HepG2 (cell line): ENCODE results near the gene ZFYVE21. TPM values are rescaled to one million over a fixed set of nuclear protein-coding genes. Genes with fewer than 3 reads are reported as not detected.

ENCODE experiments used
- ATAC-seq: fragments of 200-7000 bp; cut with Tn5 transposase; 3 replicates; pipeline ENCODE4 v1.9.1; 2020; ENCODE audit warnings: mild to moderate bottlenecking, moderate library complexity
- BruUV-seq: library from RNA; stranded (reverse); fragments of 400-500 nt; replicated peaks from 2 replicates; lab custom pipeline; 2021; lab: Mats Ljungman, UMichigan
- CTCF ChIA-PET: fragments of 300-600 bp; formaldehyde crosslinking; extraction: SDS; loops from one replicate; lab custom pipeline; 2021; ENCODE audit warnings: low total read pairs, inconsistent platforms, low intra/inter-chr PET ratio; lab: Yijun Ruan, JAX
- POLR2A ChIA-PET: fragments of 350-600 bp; sonication (Branson Sonifier 250); formaldehyde crosslinking; loops from one replicate; lab custom pipeline; 2020; ENCODE audit warnings: antibody characterized with exemption, inconsistent platforms; lab: Yijun Ruan, JAX
- DNase-seq: peaks from one replicate; pipeline ENCODE4 v3.0.0-alpha.2; 2015; ENCODE audit warnings: low spot score
- FAIRE-seq: peaks from 3 replicates; lab custom pipeline; 2011; peaks lifted over from hg19 to GRCh38; lab: Jason Lieb, UNC
- H2AFZ ChIP-seq: one replicate; pipeline ENCODE4 v1.6.1; 2011; ENCODE audit warnings: low read length, inconsistent platforms
- H3K27ac ChIP-seq: fragments of 300-600 bp; 3 replicates; pipeline ENCODE4 v1.8.0; 2011; ENCODE audit warnings: mixed run types, mild to moderate bottlenecking, mixed read lengths, low read length, inconsistent platforms; ENCODE audit not compliant: insufficient read depth; ENCODE audit errors: extremely low read length
- H3K27me3 ChIP-seq, 2 experiments: fragments of 200-600 bp in 1 of 2; 2 replicates in 1 of 2; 3 replicates in 1 of 2; pipeline versions ENCODE4 v1.6.0 to v1.8.0; 2011; ENCODE audit warnings: low read length in 2 of 2, mild to moderate bottlenecking in 2 of 2, moderate library complexity in 2 of 2, inconsistent platforms in 1 of 2; ENCODE audit not compliant: insufficient read depth in 2 of 2, control insufficient read depth in 1 of 2
- H3K36me3 ChIP-seq, 2 experiments: fragments of 200-600 bp in 1 of 2; replicated peaks in 1 of 2; 2 replicates in 1 of 2; 3 replicates in 1 of 2; pipeline versions ENCODE4 v1.5.1 to v1.8.0; 2011; ENCODE audit warnings: low read length in 2 of 2, inconsistent platforms in 1 of 2; ENCODE audit not compliant: insufficient read depth in 2 of 2, control insufficient read depth in 1 of 2
- H3K4me1 ChIP-seq: 2 replicates; pipeline ENCODE4 v1.5.1; 2012; ENCODE audit warnings: low read length, inconsistent platforms; ENCODE audit not compliant: insufficient read depth
- H3K4me2 ChIP-seq: 2 replicates; pipeline ENCODE4 v1.6.0; 2011; ENCODE audit warnings: low read depth, low read length, inconsistent platforms
- H3K4me3 ChIP-seq, 3 experiments: fragments of 200-600 bp in 1 of 3; sonication (generic), shearing (Covaris generic) in 1 of 3; replicated peaks in 1 of 3; 2 replicates each; pipeline ENCODE4 v1.5.1; 2011 to 2016; ENCODE audit warnings: low read length in 3 of 3, inconsistent platforms in 2 of 3, low read depth in 2 of 3, mild to moderate bottlenecking in 2 of 3, control low read depth in 1 of 3, mixed read lengths in 1 of 3; ENCODE audit not compliant: insufficient read depth in 1 of 3
- H3K79me2 ChIP-seq: one replicate; pipeline ENCODE4 v1.6.1; 2011; ENCODE audit warnings: low read length, inconsistent platforms; ENCODE audit not compliant: insufficient read depth
- H3K9ac ChIP-seq: 2 replicates; pipeline ENCODE4 v1.6.0; 2011; ENCODE audit warnings: mild to moderate bottlenecking, low read depth, low read length, inconsistent platforms; ENCODE audit not compliant: insufficient read depth
- H3K9me3 ChIP-seq: 2 replicates; pipeline ENCODE4 v1.5.1; 2012; ENCODE audit warnings: mild to moderate bottlenecking, low read length
- H4K20me1 ChIP-seq: 2 replicates; pipeline ENCODE4 v1.6.0; 2011; ENCODE audit warnings: inconsistent platforms, mild to moderate bottlenecking, low read length, moderate library complexity; ENCODE audit not compliant: insufficient read depth
- LCORL ChIP-seq, 2 experiments: fragments of 450-650 bp in 1 of 2; sonication (generic) in 1 of 2; formaldehyde crosslinking in 1 of 2; IDR thresholded peaks; 2 replicates each; pipeline versions ENCODE4 v1.5.0 to v1.6.1; 2017 to 2020; ENCODE audit warnings: antibody characterized with exemption in 1 of 2, missing genetic modification reagents in 1 of 2
- NFE2 ChIP-seq: sonication (generic); formaldehyde crosslinking; IDR thresholded peaks from 2 replicates; pipeline ENCODE4 v1.4.0; 2020; ENCODE audit warnings: missing genetic modification reagents
- SIX4 ChIP-seq: sonication (generic); formaldehyde crosslinking; IDR thresholded peaks from 2 replicates; pipeline ENCODE4 v1.4.0; 2020; ENCODE audit warnings: missing genetic modification reagents
- TIGD3 ChIP-seq: sonication (generic); formaldehyde crosslinking; IDR thresholded peaks from 2 replicates; pipeline ENCODE4 v1.5.1; 2020; ENCODE audit warnings: mild to moderate bottlenecking, missing genetic modification reagents, borderline replicate concordance
- TP53 ChIP-seq: sonication (generic); formaldehyde crosslinking; conservative IDR thresholded peaks from 2 replicates; pipeline ENCODE4 v1.4.0; 2020; ENCODE audit warnings: missing genetic modification reagents
- ZBTB20 ChIP-seq: sonication (generic); formaldehyde crosslinking; IDR thresholded peaks from 2 replicates; pipeline ENCODE4 v1.8.1; 2023; ENCODE audit warnings: missing genetic modification reagents, low read depth, mild to moderate bottlenecking, borderline replicate concordance
- ZFX ChIP-seq: sonication (generic); formaldehyde crosslinking; IDR thresholded peaks from 2 replicates; pipeline ENCODE4 v1.4.0; 2020; ENCODE audit warnings: mild to moderate bottlenecking, low read depth, missing genetic modification reagents, moderate library complexity
- ZNF138 ChIP-seq: sonication (generic); formaldehyde crosslinking; IDR thresholded peaks from 2 replicates; pipeline ENCODE4 v1.5.0; 2020; ENCODE audit warnings: mild to moderate bottlenecking, low read depth, missing genetic modification reagents
- ZNF17 ChIP-seq: sonication (generic); formaldehyde crosslinking; IDR thresholded peaks from 2 replicates; pipeline ENCODE4 v1.5.0; 2020; ENCODE audit warnings: mild to moderate bottlenecking, missing genetic modification reagents
- ZSCAN21 ChIP-seq: sonication (generic); formaldehyde crosslinking; IDR thresholded peaks from 2 replicates; pipeline ENCODE4 v1.8.0; 2022; ENCODE audit warnings: mild to moderate bottlenecking, missing genetic modification reagents, moderate library complexity, borderline replicate concordance
- WGBS: methylation state at CpG from one replicate; pipeline ENCODE4 v1.1.6; 2017; ENCODE audit warnings: low lambda C conversion rate; 5-methylcytosine and 5-hydroxymethylcytosine counted together
- in situ Hi-C: cut with HindIII; loops from 2 replicates; pipeline ENCODE4 v1.10.0; 2017; ENCODE audit warnings: low pct_unique_long_range_greater_than_20kb; ENCODE audit not compliant: extremely low pct_ligation_motif_present
- intact Hi-C: fragments of 100-400 bp; cut with micrococcal nuclease; formaldehyde crosslinking; loops from one replicate; pipeline ENCODE4 v1.10.0; 2022; ENCODE audit not compliant: unreplicated experiment
- polyA plus RNA-seq, 8 experiments: library from polyadenylated mRNA; depleted of rRNA in 3 of 8; stranded (reverse) in 7 of 8; unstranded in 1 of 8; fragments of >200 nt; fragmentation: Illumina TruSeq in 4 of 8; extraction: Trizol in 4 of 8; gene quantifications; 2 replicates each; pipeline versions ENCODE4 v1.2.1 to v1.2.3, GENCODE V29; 2011 to 2016; ENCODE audit warnings: low read depth in 4 of 8, missing spikeins in 1 of 8, mixed read lengths in 1 of 8; ENCODE audit not compliant: insufficient read depth in 1 of 8
- total RNA-seq, 5 experiments: library from RNA; depleted of rRNA; stranded (reverse); fragments of >200 nt; fragmentation: Illumina TruSeq; extraction: Trizol; gene quantifications; 2 replicates each; pipeline ENCODE4 v1.2.3, GENCODE V29; 2016; ENCODE audit warnings: low read depth in 1 of 5

ZFYVE21 gene
- total and polyA plus RNA-seq, 2 of the 13 experiments (the other 11 are each of a cell fraction or from before 2014, with no cell fraction given), result 34.3 to 34.4 TPM

- no peak for TF ChIP-seq ZNF138 (CRISPR knock-in tag)
Measured at GRCh38 chr14:103692159-103692558, 23.5 kb upstream of the ZFYVE21 start (continued).

GRCh38 chr14:103692871-103693270 is 22.7 kb upstream of the ZFYVE21 start:
- H3K79me2 ChIP-seq, result no peaks in the 10 kb centered on the region
- BruUV-seq, result no TSS peak
- no peaks in the 10 kb centered on the region for H3K4me1 ChIP-seq
- H3K27me3 ChIP-seq, result no peaks in the 10 kb centered on the region
- H3K4me3 ChIP-seq, result no peak overlapping the region
- no peaks in the 10 kb centered on the region for H4K20me1 ChIP-seq
- H3K36me3 ChIP-seq, result peaks cover 14 to 62% of the 10 kb centered on the region in 2 experiments
- no peak overlapping the region for H2AFZ ChIP-seq
- no peaks in the 10 kb centered on the region for H3K9me3 ChIP-seq
- no peak overlapping the region for H3K9ac ChIP-seq
- FAIRE-seq (no peak), ATAC-seq (no peak), DNase-seq (no peak)
- in situ Hi-C loops (no loop called here), intact Hi-C loops (no loop called here)
- POLR2A ChIA-PET, result no interaction called here
- H3K4me2 ChIP-seq, result no peak overlapping the region
- WGBS, result 98% methylated on average over 12 of the region's 12 CpGs
- TF ChIP-seq ZBTB20 (CRISPR knock-in tag) (no peak), ZFX (CRISPR knock-in tag) (no peak), LCORL (IDR thresholded peaks at IDR 0.05) (no peak), LCORL (CRISPR knock-in tag; IDR thresholded peaks at IDR 0.05) (no peak), TP53 (CRISPR knock-in tag) (no peak), SIX4 (no peak), NFE2 (CRISPR knock-in tag) (no peak), ZSCAN21 (CRISPR knock-in tag) (no peak), TIGD3 (CRISPR knock-in tag) (no peak), ZNF17 (CRISPR knock-in tag) (no peak)
- CTCF ChIA-PET, result no interaction called here
- no peak overlapping the region for H3K27ac ChIP-seq
